Measurements from ENCODE around the gene FNIP2.
A peak's percentile ranks its signal among the peaks of the same experiment; 100 is the strongest.

Gene FNIP2

DNA sequence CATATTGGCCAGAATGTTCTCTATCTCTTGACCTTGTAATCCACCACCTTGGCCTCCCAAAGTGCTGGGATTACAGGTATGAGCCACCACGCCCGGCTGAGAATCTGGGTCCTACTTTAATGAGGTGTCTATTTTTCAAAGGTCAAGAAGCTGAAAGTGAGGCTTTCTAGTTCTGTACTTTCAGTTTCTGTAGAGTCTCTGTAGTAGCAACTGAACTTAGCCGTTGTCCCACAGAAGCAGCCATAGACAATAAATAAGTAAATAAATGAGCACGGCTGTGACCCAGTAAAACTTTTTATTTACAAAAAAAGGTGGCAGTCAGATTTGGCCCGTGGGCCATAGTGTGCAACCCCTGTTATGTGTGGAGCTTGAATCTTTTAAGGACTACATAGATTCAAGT is 92.0 kb downstream of the FNIP2 start:
- DNase-seq (ENCODE audit: low read depth): no peak

DNA sequence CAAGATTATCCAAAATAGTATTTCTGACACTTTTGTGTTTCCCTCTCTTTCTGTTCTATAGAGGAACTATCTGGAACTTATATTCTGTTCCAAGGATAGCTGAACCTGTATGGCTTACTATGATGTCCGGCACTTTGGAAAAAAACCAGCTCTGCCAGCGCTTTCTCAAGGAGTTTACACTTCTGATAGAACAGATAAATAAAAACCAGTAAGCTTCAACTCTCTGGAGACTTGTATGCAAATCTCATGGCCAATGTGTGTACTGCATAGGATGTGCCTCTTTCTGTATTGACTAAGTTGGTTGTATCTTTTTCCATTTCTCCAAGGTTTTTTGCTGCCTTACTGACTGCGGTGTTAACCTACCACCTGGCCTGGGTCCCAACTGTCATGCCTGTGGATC is 92.5 kb downstream of the FNIP2 start:
- TF ChIP-seq, protein P1, sequence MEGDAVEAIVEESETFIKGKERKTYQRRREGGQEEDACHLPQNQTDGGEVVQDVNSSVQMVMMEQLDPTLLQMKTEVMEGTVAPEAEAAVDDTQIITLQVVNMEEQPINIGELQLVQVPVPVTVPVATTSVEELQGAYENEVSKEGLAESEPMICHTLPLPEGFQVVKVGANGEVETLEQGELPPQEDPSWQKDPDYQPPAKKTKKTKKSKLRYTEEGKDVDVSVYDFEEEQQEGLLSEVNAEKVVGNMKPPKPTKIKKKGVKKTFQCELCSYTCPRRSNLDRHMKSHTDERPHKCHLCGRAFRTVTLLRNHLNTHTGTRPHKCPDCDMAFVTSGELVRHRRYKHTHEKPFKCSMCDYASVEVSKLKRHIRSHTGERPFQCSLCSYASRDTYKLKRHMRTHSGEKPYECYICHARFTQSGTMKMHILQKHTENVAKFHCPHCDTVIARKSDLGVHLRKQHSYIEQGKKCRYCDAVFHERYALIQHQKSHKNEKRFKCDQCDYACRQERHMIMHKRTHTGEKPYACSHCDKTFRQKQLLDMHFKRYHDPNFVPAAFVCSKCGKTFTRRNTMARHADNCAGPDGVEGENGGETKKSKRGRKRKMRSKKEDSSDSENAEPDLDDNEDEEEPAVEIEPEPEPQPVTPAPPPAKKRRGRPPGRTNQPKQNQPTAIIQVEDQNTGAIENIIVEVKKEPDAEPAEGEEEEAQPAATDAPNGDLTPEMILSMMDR (conservative IDR thresholded peaks at IDR 0.05; ENCODE audit: low read depth, low read length): no peak
- DNase-seq (ENCODE audit: low read depth): no peak
- no peak overlapping the region for H3K4me3 ChIP-seq (ENCODE audit: low read length)

More for the DNA sequence above, 92.0 kb downstream of the FNIP2 start:
- TF ChIP-seq, protein P1 (conservative IDR thresholded peaks at IDR 0.05; ENCODE audit: low read depth, low read length): no peak
- H3K4me3 ChIP-seq (ENCODE audit: low read length): no peak overlapping the region

DNA sequence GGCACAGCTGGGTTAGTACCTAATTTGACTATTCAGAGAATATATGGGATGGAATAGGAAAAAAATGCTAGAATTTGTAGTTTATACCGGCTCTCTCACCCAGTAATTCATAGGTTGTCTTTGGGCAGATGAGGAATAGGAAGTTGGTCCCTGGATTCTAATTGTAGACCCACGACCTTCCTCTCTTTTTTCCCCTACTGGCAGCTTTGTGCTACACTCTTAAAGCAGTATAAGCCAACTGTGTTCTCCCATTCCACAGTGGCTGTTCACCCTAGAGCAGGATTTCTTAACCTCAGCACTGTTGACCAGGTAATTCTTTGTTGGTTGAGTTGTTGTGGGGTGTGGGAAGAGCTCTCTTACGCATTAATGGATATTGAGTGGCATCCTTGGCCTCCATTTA is 92.9 kb downstream of the FNIP2 start:
- no peak for DNase-seq (ENCODE audit: low read depth)
- H3K4me3 ChIP-seq (ENCODE audit: low read length): no peak overlapping the region
- TF ChIP-seq, protein P1 (conservative IDR thresholded peaks at IDR 0.05; ENCODE audit: low read depth, low read length): peak; percentile 16

DNA sequence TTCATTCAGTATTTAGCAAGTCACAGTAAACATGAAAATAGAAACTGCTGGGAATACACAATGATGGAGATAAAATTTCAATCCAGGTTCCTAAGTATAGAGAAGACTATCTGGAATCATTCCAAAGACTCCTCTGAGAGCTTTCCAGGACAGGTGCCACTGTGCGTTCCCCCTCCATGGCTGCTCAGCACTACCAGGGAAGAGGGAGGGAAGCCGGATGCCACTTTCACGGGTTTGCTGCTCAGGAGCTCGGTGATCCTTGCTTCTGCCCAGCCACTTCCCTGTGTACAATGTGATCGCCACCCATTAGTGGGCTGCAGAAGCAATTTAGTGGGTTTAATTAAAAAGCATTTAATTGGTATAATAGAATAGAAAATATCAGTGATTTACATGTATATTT is 94.5 kb downstream of the FNIP2 start:
- H3K4me3 ChIP-seq (ENCODE audit: low read length): no peak overlapping the region
- DNase-seq (ENCODE audit: low read depth): no peak
- TF ChIP-seq, protein P1 (conservative IDR thresholded peaks at IDR 0.05; ENCODE audit: low read depth, low read length): no peak

DNA sequence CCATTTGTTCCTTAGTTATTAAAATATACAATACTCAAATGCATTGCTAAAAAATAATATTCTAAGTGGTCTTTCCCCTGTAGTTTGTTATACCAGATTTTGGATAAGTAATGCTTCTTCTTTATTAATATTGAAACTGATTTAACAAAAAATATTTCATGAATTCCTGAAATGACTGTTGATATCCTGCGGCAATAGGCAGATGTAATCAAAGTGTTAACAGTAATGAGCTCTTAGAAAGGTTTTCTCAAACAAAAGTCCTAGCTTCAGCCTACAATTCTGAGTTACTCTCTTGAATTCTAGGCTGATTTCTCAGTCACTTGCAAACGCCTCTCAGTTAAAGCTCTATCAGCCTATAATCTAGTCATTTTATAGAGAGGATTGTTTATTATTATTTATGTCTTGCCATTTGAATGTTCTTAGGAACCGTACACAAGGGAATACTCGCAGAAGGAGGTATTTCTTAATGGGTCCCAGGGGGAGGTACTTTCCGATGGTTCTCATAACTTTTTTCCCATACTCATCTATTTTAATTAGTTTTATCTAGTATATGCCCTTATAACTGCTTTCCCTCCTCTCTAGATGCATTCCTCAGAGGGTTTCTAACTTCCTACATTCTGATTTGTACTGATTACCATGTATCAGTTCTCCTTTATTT is 96.8 kb downstream of the FNIP2 start:
- H3K4me3 ChIP-seq (ENCODE audit: low read length): no peak overlapping the region
- DNase-seq (ENCODE audit: low read depth): no peak
- TF ChIP-seq, protein P1 (conservative IDR thresholded peaks at IDR 0.05; ENCODE audit: low read depth, low read length): no peak

DNA sequence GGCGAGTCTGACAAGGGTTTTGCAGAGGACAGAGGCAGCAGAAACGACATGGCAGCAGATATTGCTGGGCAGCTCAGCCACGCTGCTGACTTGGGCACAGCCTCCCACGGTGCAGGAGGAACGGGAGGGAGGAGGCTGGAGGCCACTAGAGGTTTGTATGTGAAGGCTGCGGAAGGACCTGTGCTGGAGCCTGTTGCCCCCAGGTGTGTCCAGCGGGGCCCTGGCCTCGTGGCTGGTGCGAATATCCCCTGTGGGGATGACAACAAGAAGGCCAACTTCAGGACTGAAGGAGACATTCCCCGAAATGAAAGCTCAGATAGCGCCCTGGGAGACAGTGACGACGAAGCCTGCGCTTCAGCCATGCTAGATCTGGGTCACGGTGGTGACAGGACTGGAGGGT is 100.2 kb downstream of the FNIP2 start:
- TF ChIP-seq, protein P1 (conservative IDR thresholded peaks at IDR 0.05; ENCODE audit: low read depth, low read length): no peak
- DNase-seq (ENCODE audit: low read depth): no peak
- H3K4me3 ChIP-seq (ENCODE audit: low read length): no peak overlapping the region

DNA sequence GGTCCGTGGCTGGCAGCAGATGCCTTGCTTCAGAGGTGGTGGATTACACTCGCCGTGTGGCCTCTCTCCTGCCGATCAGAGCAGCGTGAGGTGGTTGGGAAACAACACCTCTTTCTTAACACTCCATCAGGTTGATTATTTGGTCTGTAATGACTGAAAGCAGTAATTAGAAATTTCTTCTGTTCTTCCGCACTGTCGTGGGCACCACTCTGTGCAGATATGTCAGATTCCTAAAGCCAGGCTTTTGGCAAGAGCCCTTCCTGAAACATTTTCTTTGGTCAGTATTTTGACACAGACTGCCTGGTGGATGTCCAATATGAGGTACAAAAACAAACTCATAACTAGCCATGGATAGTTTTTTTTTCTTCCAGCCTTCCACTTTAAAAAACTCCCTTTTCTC is 100.9 kb downstream of the FNIP2 start:
- DNase-seq (ENCODE audit: low read depth): no peak
- TF ChIP-seq, protein P1 (conservative IDR thresholded peaks at IDR 0.05; ENCODE audit: low read depth, low read length): no peak
- H3K4me3 ChIP-seq (ENCODE audit: low read length): no peak overlapping the region

Data from retinal pigment epithelial cell (primary cell).